HL-60 (cell line): ENCODE results near the gene BRIP1.

Experiments
- DNase-seq, 2 experiments: peaks; one replicate each; pipeline ENCODE4 v3.0.0-alpha.2; 2010 to 2020; ENCODE audit warnings: low read depth in 1 of 2, low spot score in 1 of 2
- H3K27ac ChIP-seq: fragments of 250-450 bp; sonication (Bioruptor Pico); replicated peaks from 2 replicates; pipeline ENCODE4 v1.5.1; 2020; ENCODE audit warnings: mild to moderate bottlenecking, moderate library complexity
- H3K27me3 ChIP-seq: fragments of 250-450 bp; sonication (Bioruptor Pico); 2 replicates; pipeline ENCODE4 v1.5.1; 2021; ENCODE audit warnings: mild to moderate bottlenecking, moderate library complexity; ENCODE audit not compliant: insufficient read depth, poor library complexity, severe bottlenecking
- H3K4me3 ChIP-seq: replicated peaks from 2 replicates; pipeline ENCODE4 v1.5.1; 2011; ENCODE audit warnings: mild to moderate bottlenecking, control low read depth, low read length; ENCODE audit not compliant: insufficient read depth
- CTCF ChIP-seq: IDR thresholded peaks from one replicate; pipeline ENCODE4 v1.5.1; 2011; ENCODE audit warnings: low read length, control low read depth, inconsistent platforms; ENCODE audit not compliant: insufficient read depth
- GABPA ChIP-seq: IDR thresholded peaks from 2 replicates; pipeline ENCODE4 v1.6.1; 2012; ENCODE audit warnings: low read depth
- POLR2AphosphoS5 ChIP-seq: IDR thresholded peaks from 2 replicates; pipeline ENCODE4 v1.6.1; 2012; ENCODE audit warnings: low read depth
- SPI1 ChIP-seq: IDR thresholded peaks from 2 replicates; pipeline ENCODE4 v1.6.1; 2012; ENCODE audit warnings: low read depth, mild to moderate bottlenecking, borderline replicate concordance
- TF ChIP-seq, protein P1 (sequence below): IDR thresholded peaks from 2 replicates; pipeline ENCODE4 v1.6.1; 2012; ENCODE audit warnings: low read depth; ENCODE audit not compliant: insufficient replicate concordance

The BRIP1 gene

DNA sequence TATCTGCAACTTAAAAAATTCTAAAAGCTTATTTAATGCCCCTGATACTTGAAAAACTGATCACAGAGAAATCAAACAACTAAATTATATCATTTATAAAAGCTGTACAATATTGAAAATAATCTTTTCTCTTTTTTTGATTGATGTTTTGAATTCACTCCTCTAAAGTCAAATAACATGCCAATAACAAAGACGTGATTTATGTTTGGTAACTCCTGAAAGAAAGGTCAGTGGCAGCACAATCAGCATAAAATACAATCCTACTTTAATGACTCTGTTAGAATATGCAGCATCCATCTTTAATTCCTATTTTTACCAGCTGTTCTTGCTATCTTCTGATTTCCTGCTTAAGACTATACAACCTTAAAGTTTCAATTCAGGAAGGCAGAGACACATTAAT, 221.6 kb downstream of the BRIP1 start:
- H3K4me3 ChIP-seq, result no peak overlapping the region
- TF ChIP-seq CTCF (no peak), POLR2AphosphoS5 (no peak), SPI1 (no peak), GABPA (no peak)
- TF ChIP-seq, protein P1, sequence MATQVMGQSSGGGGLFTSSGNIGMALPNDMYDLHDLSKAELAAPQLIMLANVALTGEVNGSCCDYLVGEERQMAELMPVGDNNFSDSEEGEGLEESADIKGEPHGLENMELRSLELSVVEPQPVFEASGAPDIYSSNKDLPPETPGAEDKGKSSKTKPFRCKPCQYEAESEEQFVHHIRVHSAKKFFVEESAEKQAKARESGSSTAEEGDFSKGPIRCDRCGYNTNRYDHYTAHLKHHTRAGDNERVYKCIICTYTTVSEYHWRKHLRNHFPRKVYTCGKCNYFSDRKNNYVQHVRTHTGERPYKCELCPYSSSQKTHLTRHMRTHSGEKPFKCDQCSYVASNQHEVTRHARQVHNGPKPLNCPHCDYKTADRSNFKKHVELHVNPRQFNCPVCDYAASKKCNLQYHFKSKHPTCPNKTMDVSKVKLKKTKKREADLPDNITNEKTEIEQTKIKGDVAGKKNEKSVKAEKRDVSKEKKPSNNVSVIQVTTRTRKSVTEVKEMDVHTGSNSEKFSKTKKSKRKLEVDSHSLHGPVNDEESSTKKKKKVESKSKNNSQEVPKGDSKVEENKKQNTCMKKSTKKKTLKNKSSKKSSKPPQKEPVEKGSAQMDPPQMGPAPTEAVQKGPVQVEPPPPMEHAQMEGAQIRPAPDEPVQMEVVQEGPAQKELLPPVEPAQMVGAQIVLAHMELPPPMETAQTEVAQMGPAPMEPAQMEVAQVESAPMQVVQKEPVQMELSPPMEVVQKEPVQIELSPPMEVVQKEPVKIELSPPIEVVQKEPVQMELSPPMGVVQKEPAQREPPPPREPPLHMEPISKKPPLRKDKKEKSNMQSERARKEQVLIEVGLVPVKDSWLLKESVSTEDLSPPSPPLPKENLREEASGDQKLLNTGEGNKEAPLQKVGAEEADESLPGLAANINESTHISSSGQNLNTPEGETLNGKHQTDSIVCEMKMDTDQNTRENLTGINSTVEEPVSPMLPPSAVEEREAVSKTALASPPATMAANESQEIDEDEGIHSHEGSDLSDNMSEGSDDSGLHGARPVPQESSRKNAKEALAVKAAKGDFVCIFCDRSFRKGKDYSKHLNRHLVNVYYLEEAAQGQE, result no peak
- H3K27ac ChIP-seq, result no peak overlapping the region
- no peak for DNase-seq
- H3K27me3 ChIP-seq, result no peaks in the 10 kb centered on the region

DNA sequence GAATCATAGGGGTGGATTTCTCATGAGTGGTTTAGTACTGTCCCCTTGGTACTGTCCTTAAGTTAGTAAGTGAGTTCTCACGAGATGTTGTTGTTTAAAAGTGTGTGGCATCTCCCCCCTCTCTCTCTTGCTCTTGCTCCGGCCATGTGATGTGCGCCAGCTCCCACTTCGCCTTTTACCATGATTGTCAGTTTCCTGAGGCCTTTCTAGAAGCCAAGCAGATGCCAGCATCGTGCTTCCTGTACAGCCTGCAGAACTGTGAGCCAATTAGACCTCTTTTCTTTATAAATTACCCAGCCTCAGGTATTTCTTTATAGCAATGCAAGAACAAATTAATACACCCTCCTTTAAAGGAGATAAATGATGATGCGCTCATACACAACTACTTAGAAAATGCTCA, 222.2 kb downstream of the BRIP1 start:
- DNase-seq, result no peak
- Histone ChIP-seq H3K4me3 (no peak overlapping the region), H3K27ac (no peak overlapping the region), H3K27me3 (no peaks in the 10 kb centered on the region)
- TF ChIP-seq CTCF, result no peak
- no peak for TF ChIP-seq POLR2AphosphoS5
- no peak for TF ChIP-seq GABPA
- TF ChIP-seq, protein P1, result no peak
- TF ChIP-seq SPI1, result no peak

DNA sequence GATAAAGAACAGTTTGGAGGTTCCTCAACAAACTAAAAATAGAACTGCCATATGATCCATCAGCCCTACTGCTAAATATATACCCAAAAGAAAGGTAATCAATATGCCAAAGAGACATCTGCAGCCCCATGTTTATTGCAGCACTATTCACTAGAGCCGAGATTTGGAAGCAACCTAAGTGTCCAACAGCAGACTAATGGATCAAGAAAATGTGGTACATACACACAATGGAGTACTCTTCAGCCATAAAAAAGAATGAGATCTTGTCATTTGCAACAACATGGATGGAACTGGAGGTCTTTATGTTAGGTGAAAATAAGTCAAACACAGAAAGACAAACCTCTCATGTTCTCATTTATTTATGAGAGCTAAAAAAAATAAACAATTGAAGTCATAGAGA, 223.5 kb downstream of the BRIP1 start:
- Histone ChIP-seq H3K27me3 (no peaks in the 10 kb centered on the region), H3K27ac (no peak overlapping the region), H3K4me3 (no peak overlapping the region)
- TF ChIP-seq, protein P1, result no peak
- no peak for TF ChIP-seq POLR2AphosphoS5
- TF ChIP-seq CTCF, result no peak
- TF ChIP-seq GABPA, result no peak
- no peak for TF ChIP-seq SPI1
- no peak for DNase-seq
